Glutamatergic neuron (in vitro differentiated cells): ENCODE measurements around the gene CREB3L4. TPM values are rescaled to one million over a fixed set of nuclear protein-coding genes. Genes with fewer than 3 reads are reported as not detected.

Source experiments
- DNase-seq: peaks from one replicate; pipeline ENCODE4 v3.0.0; 2022
- H3K27ac Mint-ChIP-seq: one replicate; pipeline ENCODE4 v1.8.0; 2020; ENCODE audit warnings: mild to moderate bottlenecking, mixed read lengths, inconsistent platforms; ENCODE audit not compliant: unreplicated experiment
- H3K27me3 Mint-ChIP-seq: one replicate; pipeline ENCODE4 v1.8.0; 2020; ENCODE audit warnings: mild to moderate bottlenecking, moderate library complexity, mixed read lengths, inconsistent platforms; ENCODE audit not compliant: unreplicated experiment
- H3K36me3 Mint-ChIP-seq: one replicate; pipeline ENCODE4 v1.8.0; 2020; ENCODE audit warnings: mild to moderate bottlenecking, mixed read lengths, inconsistent platforms; ENCODE audit not compliant: unreplicated experiment
- H3K4me1 Mint-ChIP-seq: one replicate; pipeline ENCODE4 v1.8.0; 2020; ENCODE audit warnings: mild to moderate bottlenecking, low read depth, mixed read lengths, inconsistent platforms; ENCODE audit not compliant: unreplicated experiment
- H3K4me3 Mint-ChIP-seq: one replicate; pipeline ENCODE4 v1.8.0; 2020; ENCODE audit warnings: mild to moderate bottlenecking, mixed read lengths, inconsistent platforms; ENCODE audit not compliant: unreplicated experiment
- H3K9me3 Mint-ChIP-seq: one replicate; pipeline ENCODE4 v1.8.0; 2020; ENCODE audit warnings: mild to moderate bottlenecking, moderate library complexity, mixed read lengths, inconsistent platforms; ENCODE audit not compliant: unreplicated experiment
- total RNA-seq: library from RNA; stranded (reverse); fragmentation: NEBNext Ultra II Directional; extraction: Animal tissue kit (Norgen Biotek cat#: 25700); gene quantifications from one replicate; pipeline ENCODE4 v1.2.1, GENCODE V29; 2021; ENCODE audit not compliant: unreplicated experiment
- TF ChIP-seq, protein P1 (sequence below): fragments of 200-600 bp; sonication (generic); IDR thresholded peaks from one replicate; pipeline ENCODE4 v1.5.0; 2021; ENCODE audit not compliant: partially characterized antibody, unreplicated experiment

The CREB3L4 gene
- total RNA-seq, 1 donor from 2014 or later, result 14.3 TPM

- peaks cover 9% of the 10 kb centered on the region for H3K27me3 Mint-ChIP-seq
- peaks cover 7% of the 10 kb centered on the region for H3K9me3 Mint-ChIP-seq
- no peaks in the 10 kb centered on the region for H3K36me3 Mint-ChIP-seq
- TF ChIP-seq, protein P1, sequence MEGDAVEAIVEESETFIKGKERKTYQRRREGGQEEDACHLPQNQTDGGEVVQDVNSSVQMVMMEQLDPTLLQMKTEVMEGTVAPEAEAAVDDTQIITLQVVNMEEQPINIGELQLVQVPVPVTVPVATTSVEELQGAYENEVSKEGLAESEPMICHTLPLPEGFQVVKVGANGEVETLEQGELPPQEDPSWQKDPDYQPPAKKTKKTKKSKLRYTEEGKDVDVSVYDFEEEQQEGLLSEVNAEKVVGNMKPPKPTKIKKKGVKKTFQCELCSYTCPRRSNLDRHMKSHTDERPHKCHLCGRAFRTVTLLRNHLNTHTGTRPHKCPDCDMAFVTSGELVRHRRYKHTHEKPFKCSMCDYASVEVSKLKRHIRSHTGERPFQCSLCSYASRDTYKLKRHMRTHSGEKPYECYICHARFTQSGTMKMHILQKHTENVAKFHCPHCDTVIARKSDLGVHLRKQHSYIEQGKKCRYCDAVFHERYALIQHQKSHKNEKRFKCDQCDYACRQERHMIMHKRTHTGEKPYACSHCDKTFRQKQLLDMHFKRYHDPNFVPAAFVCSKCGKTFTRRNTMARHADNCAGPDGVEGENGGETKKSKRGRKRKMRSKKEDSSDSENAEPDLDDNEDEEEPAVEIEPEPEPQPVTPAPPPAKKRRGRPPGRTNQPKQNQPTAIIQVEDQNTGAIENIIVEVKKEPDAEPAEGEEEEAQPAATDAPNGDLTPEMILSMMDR, result no peak
- no peak for DNase-seq
- no peak overlapping the region for H3K4me3 Mint-ChIP-seq
- H3K4me1 Mint-ChIP-seq, result peaks cover 3% of the 10 kb centered on the region
- no peak overlapping the region for H3K27ac Mint-ChIP-seq
Observed at GRCh38 chr1:153942766-153943549, 24.7 kb upstream of the CREB3L4 start.

GRCh38 chr1:153944005-153944826, 23.5 kb upstream of the CREB3L4 start:
- no peaks in the 10 kb centered on the region for H3K36me3 Mint-ChIP-seq
- H3K27ac Mint-ChIP-seq, result no peak overlapping the region
- peaks cover 7% of the 10 kb centered on the region for H3K9me3 Mint-ChIP-seq
- no peak for DNase-seq
- TF ChIP-seq, protein P1, result no peak
- peak overlapping the region; percentile 26 for H3K4me3 Mint-ChIP-seq
- H3K27me3 Mint-ChIP-seq, result peaks cover 7% of the 10 kb centered on the region
- peaks cover 3% of the 10 kb centered on the region for H3K4me1 Mint-ChIP-seq

- no peak for DNase-seq
- Mint-ChIP-seq H3K27ac (no peak overlapping the region), H3K36me3 (no peaks in the 10 kb centered on the region), H3K9me3 (peaks cover 7% of the 10 kb centered on the region), H3K4me1 (peaks cover 3% of the 10 kb centered on the region), H3K4me3 (no peak overlapping the region), H3K27me3 (peaks cover 7% of the 10 kb centered on the region)
- TF ChIP-seq, protein P1, result no peak
Observed at GRCh38 chr1:153944827-153945117, 22.9 kb upstream of the CREB3L4 start.

DNA sequence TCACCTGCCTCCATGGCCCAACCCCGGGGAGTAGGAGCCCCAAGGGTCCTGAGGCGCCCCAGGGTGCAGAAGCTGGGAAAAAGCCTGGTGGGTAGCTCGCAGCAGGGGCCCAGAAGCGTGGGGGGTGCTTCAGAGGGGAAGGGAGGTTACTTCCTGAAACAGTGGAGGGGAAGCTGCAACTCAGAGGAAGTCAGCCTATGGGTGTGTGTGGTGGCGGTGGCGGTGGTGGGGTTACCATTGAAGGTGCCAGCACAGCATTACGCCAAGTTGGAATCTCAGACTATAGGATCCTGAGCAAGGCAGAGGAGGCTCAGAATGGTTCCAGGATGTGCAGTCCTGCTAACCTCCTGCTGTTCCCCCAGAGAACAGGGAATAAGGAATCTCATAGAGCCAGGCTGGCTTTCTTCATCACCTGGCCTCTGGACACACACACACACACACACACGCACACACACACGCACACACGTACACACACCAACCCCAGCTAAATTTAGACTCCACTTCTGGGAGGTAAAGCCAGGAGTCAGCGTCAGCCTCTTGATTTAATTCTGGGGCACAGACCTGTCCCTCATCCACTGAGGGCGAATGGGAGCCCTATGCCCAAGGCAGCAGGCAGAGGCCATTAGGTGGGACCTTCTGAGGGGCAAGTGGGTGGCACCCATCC, 22.4 kb upstream of the CREB3L4 start:
- peaks cover 3% of the 10 kb centered on the region for H3K4me1 Mint-ChIP-seq
- H3K27ac Mint-ChIP-seq, result peak overlapping the region; percentile 84
- H3K4me3 Mint-ChIP-seq, result peak overlapping the region; percentile 89
- peaks cover 7% of the 10 kb centered on the region for H3K9me3 Mint-ChIP-seq
- H3K36me3 Mint-ChIP-seq, result no peaks in the 10 kb centered on the region
- no peak for DNase-seq
- H3K27me3 Mint-ChIP-seq, result peaks cover 6% of the 10 kb centered on the region
- TF ChIP-seq, protein P1, result no peak
